ENCODE data around the gene MORC1.

DNA sequence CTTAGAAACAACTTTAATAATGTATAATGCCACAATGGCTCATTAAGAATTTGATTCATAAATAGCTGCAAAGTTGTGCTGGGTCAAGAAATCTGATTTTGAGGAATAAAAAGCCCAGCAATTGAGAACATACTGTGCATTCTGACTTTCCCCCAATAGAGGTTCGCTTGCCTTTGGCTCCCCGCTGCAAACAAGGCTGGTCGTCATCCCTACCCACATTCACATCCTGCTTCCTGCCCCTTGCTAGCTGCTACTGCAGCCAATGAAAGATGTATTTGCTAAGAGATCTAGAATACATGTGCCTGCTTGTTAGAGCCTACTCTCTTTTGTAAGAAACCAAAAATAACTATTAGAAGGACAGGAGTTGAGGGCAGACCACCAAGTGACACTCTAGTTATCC lies 112.5 kb downstream of the MORC1 start:
- TF ChIP-seq, protein P1, sequence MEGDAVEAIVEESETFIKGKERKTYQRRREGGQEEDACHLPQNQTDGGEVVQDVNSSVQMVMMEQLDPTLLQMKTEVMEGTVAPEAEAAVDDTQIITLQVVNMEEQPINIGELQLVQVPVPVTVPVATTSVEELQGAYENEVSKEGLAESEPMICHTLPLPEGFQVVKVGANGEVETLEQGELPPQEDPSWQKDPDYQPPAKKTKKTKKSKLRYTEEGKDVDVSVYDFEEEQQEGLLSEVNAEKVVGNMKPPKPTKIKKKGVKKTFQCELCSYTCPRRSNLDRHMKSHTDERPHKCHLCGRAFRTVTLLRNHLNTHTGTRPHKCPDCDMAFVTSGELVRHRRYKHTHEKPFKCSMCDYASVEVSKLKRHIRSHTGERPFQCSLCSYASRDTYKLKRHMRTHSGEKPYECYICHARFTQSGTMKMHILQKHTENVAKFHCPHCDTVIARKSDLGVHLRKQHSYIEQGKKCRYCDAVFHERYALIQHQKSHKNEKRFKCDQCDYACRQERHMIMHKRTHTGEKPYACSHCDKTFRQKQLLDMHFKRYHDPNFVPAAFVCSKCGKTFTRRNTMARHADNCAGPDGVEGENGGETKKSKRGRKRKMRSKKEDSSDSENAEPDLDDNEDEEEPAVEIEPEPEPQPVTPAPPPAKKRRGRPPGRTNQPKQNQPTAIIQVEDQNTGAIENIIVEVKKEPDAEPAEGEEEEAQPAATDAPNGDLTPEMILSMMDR (conservative IDR thresholded peaks at IDR 0.05; ENCODE audit: low read length) = no peak
- no peak for TF ChIP-seq EZH2phosphoT487 (IDR thresholded peaks at IDR 0.05; ENCODE audit: borderline replicate concordance, low read depth, low read length)
